HFFc6 (cell line): Measurements from ENCODE around the gene MIPEP. TPM values are rescaled to one million over a fixed set of nuclear protein-coding genes. Genes with fewer than 3 reads are reported as not detected.

Source experiments
- DNase-seq: peaks from one replicate; pipeline ENCODE4 v3.0.0-alpha.2; 2018
- H3K27ac Mint-ChIP-seq: 2 replicates; pipeline ENCODE4 v1.8.0; 2020; ENCODE audit warnings: mild to moderate bottlenecking, mixed read lengths
- H3K27me3 Mint-ChIP-seq: 2 replicates; pipeline ENCODE4 v1.8.0; 2021; ENCODE audit warnings: mild to moderate bottlenecking, moderate library complexity, mixed read lengths; ENCODE audit not compliant: insufficient read depth
- H3K36me3 Mint-ChIP-seq: 2 replicates; pipeline ENCODE4 v1.8.0; 2021; ENCODE audit warnings: low read depth, mixed read lengths
- H3K4me1 Mint-ChIP-seq: 2 replicates; pipeline ENCODE4 v1.8.0; 2020; ENCODE audit warnings: low read depth, mixed read lengths
- H3K4me3 Mint-ChIP-seq: 2 replicates; pipeline ENCODE4 v1.8.0; 2020; ENCODE audit warnings: mild to moderate bottlenecking, moderate library complexity, mixed read lengths
- H3K9me3 Mint-ChIP-seq: 2 replicates; pipeline ENCODE4 v1.8.0; 2020; ENCODE audit warnings: mild to moderate bottlenecking, mixed read lengths
- CTCF ChIP-seq: fragments of 200-600 bp; sonication (generic); IDR thresholded peaks from 2 replicates; pipeline ENCODE4 v1.5.0; 2021; ENCODE audit warnings: antibody characterized with exemption, mild to moderate bottlenecking
- total RNA-seq, 6 experiments: library from RNA; stranded (reverse); fragmentation: NEBNext Ultra II Directional; extraction: Animal tissue kit (Norgen Biotek cat#: 25700); gene quantifications; 2 replicates in 1 of 6; 3 replicates in 5 of 6; pipeline ENCODE4 v1.2.3, GENCODE V29; 2021

Gene MIPEP
- total RNA-seq, 6 experiments from 2014 or later, result 11.3 to 15.6 (median 13.1) TPM

- DNase-seq, result no peak
- Mint-ChIP-seq H3K4me3 (no peak overlapping the region), H3K27ac (no peak overlapping the region; the same call in 1 of the 2 replicates), H3K9me3 (no peaks in the 10 kb centered on the region), H3K4me1 (peaks cover 12% of the 10 kb centered on the region), H3K27me3 (peaks cover 2% of the 10 kb centered on the region; the same call in 1 of the 2 replicates), H3K36me3 (0 out of 2 replicates have a peak, but pooled peaks cover 4% of the 10 kb centered on the region)
- TF ChIP-seq CTCF, result no peak
Measured at GRCh38 chr13:23844132-23844531, 45.1 kb downstream of the MIPEP start.

- Mint-ChIP-seq H3K27ac (peak overlapping the region; percentile 4), H3K4me1 (peaks cover 12% of the 10 kb centered on the region), H3K4me3 (no peak overlapping the region), H3K36me3 (0 out of 2 replicates have a peak, but pooled peaks cover 4% of the 10 kb centered on the region), H3K27me3 (peaks cover 2% of the 10 kb centered on the region; the same call in 1 of the 2 replicates), H3K9me3 (no peaks in the 10 kb centered on the region)
- no peak for DNase-seq
- no peak for TF ChIP-seq CTCF
Measured at GRCh38 chr13:23843436-23843835, 45.8 kb downstream of the MIPEP start.

GRCh38 chr13:23842406-23842805 is 46.8 kb downstream of the MIPEP start:
- Mint-ChIP-seq H3K4me3 (no peak overlapping the region), H3K27me3 (peaks cover 2% of the 10 kb centered on the region; the same call in 1 of the 2 replicates), H3K36me3 (0 out of 2 replicates have a peak, but pooled peaks cover 4% of the 10 kb centered on the region), H3K27ac (no peak overlapping the region), H3K4me1 (peaks cover 12% of the 10 kb centered on the region), H3K9me3 (no peaks in the 10 kb centered on the region)
- no peak for TF ChIP-seq CTCF
- no peak for DNase-seq

GRCh38 chr13:23833733-23834611 is 55.2 kb downstream of the MIPEP start:
- peaks cover 7% of the 10 kb centered on the region for H3K4me1 Mint-ChIP-seq
- no peak for TF ChIP-seq CTCF
- H3K36me3 Mint-ChIP-seq, result no peaks in the 10 kb centered on the region
- DNase-seq, result no peak
- H3K9me3 Mint-ChIP-seq, result no peaks in the 10 kb centered on the region
- no peak overlapping the region for H3K4me3 Mint-ChIP-seq
- H3K27ac Mint-ChIP-seq, result no peak overlapping the region
- H3K27me3 Mint-ChIP-seq, result no peaks in the 10 kb centered on the region

- no peak for TF ChIP-seq CTCF
- peaks cover 14% of the 10 kb centered on the region for H3K9me3 Mint-ChIP-seq
- peak overlapping the region; percentile 60 for H3K4me3 Mint-ChIP-seq
- peak; percentile 62 for DNase-seq
- H3K36me3 Mint-ChIP-seq, result peaks cover 32% of the 10 kb centered on the region
- peak overlapping the region; percentile 91 for H3K27ac Mint-ChIP-seq
- no peaks in the 10 kb centered on the region for H3K27me3 Mint-ChIP-seq
- H3K4me1 Mint-ChIP-seq, result peaks cover 20% of the 10 kb centered on the region
Measured at GRCh38 chr13:23828866-23829265, 60.3 kb downstream of the MIPEP start.
